Measurements from ENCODE around the gene LMAN2.
A peak's percentile ranks its signal among the peaks of the same experiment; 100 is the strongest.

The LMAN2 gene

DNA sequence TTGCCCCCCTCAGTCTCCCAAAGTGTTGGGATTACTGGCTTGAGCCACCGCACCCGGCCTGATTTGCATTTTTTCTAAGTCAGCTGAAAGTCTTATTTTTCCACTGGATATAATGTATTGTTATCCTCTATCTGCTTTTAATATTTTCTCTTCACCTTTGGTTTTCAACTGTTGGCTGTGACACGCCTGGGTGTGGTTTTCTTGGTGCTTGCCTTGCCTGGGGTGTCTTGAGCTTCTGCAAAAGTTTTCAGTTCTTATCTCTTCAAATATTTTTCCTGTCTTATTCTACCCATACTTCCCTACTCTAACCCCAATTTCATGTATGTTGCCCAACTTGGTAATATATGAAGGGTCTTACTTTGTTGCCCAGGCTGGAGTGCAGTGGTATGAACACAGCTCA is 35.5 kb downstream of the LMAN2 start:
- no peak for TF ChIP-seq Cebpa-rat (IDR thresholded peaks at IDR 0.05)
- Histone ChIP-seq H3K9ac (no peak overlapping the region), H4K20me1 (peaks cover 54% of the 10 kb centered on the region), H3K4me1 (peaks cover 52% of the 10 kb centered on the region), H3K9me3 (no peaks in the 10 kb centered on the region; the same call in 1 of the 2 replicates), H3K27ac (no peak overlapping the region), H3K27me3 (no peaks in the 10 kb centered on the region), H3K4me3 (no peak overlapping the region), H3K4me2 (no peak overlapping the region), H3K36me3 (peaks cover 15% of the 10 kb centered on the region; the same call in 1 of the 2 replicates)

DNA sequence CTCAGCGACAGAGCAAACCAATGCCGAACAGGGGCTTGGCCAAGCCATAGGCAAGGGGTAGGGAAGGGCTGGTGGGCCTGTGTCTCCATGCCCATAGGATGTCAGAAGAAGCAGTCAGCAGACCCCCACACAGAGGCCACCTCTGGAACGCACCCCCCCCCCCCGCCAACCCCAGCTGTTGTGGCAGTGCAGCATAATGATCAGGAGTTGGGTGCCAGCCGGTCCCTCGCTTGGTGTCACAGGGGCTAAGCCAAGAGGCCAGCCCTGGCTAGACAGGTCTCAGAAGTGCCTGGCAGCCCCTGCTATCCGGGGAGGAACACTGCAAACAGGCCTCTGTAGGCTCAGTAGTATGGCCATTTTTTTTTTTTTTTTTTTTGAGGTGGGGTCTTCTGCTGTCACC is 36.1 kb downstream of the LMAN2 start:
- Histone ChIP-seq H3K4me1 (peaks cover 52% of the 10 kb centered on the region), H3K9me3 (no peaks in the 10 kb centered on the region; the same call in 1 of the 2 replicates), H3K4me3 (no peak overlapping the region), H3K27me3 (no peaks in the 10 kb centered on the region), H3K36me3 (peaks cover 17% of the 10 kb centered on the region; the same call in 1 of the 2 replicates), H3K27ac (no peak overlapping the region), H3K9ac (no peak overlapping the region), H4K20me1 (peaks cover 54% of the 10 kb centered on the region), H3K4me2 (no peak overlapping the region)
- no peak for TF ChIP-seq Cebpa-rat (IDR thresholded peaks at IDR 0.05)

DNA sequence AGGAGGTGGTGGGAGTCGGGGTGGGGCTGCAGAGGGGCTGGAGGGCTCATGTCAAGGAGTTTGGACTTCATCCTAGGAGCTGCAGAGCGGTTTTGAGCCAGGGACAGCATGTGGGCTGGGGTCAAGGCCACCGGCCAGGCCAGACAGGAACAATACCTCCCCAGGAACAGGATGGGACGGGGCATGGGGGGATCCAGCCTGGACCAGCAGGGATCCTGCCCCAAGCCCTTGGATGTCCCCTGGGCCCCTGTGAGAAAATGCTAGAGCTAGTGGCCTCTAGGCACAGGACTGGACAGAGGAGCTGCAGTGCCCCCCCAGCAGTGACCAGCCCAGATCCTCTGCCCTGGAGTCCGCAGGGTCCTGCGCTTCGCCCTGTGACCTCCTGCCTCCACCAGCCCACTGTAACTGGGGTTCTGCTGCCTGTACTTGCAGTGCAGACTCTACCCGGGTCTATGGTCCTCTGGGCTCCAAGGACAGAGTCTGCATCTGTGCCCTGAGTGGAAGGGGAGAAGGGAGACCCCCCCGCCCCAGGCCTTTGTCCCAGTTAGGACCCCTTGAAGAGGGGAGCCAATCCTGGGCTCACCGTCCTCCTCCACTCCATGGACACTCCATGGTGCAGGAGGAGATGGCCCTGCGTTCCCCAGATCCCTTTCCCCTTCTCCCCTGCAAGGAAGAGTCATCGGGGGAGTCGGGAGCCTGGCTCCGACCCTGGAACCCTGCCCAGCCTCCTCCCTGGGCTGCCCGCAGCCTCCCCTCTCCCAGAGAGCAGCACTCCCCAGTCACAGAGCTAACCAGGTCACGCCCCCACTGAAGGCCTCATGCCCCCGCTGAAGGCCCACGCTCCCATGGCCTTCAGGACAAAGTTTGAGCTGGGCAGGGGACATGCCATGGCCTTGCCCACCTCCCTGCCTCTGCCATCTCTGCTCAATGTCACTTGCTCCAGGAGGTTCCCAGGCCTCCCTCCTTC is 36.8 kb downstream of the LMAN2 start:
- Histone ChIP-seq H3K27ac (peak overlapping the region; percentile 22; the same call in 1 of the 2 replicates), H4K20me1 (peaks cover 59% of the 10 kb centered on the region), H3K9me3 (no peaks in the 10 kb centered on the region; the same call in 1 of the 2 replicates), H3K4me3 (no peak overlapping the region), H3K9ac (0 out of 2 replicates have a peak overlapping the region, but pooled peaks have one; percentile 29), H3K36me3 (peaks cover 24% of the 10 kb centered on the region; the same call in 1 of the 2 replicates), H3K27me3 (no peaks in the 10 kb centered on the region), H3K4me2 (no peak overlapping the region), H3K4me1 (peaks cover 52% of the 10 kb centered on the region)
- TF ChIP-seq Cebpa-rat (IDR thresholded peaks at IDR 0.05), result no peak

DNA sequence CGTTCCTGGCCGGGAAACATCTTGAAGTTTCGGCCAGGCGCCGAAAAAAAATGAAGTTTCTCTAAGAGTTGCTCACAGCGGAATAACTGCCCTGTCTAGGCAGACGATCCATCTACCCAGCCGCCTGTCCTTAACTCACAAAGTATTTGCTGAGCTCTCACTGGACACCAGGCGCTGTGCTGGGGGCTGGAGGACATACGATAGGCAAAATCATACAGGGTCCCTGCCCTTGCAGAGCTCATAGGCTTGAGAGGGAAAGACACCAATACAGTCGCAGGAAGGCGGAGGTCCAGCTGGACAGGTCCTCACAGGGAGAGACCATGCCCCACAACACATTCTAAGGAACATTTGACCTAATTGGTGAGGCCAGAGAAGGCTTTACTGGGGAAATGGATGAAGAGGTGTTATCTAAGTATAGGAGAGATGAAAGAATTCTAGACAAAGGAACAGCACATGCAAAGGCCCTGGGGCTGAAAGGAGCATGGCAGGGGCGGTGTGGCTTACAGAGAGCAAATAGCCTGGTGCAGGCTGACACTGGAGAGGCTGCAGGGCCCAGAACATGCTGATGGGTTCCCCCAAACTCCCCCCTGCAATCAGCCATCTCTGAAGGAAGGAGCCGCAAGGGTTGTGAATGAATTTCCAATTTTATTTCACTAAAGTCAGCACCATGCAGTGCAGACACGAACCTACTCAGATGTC is 37.8 kb downstream of the LMAN2 start:
- H3K4me2 ChIP-seq, result peak overlapping the region; percentile 100
- H3K9ac ChIP-seq, result 0 out of 2 replicates have a peak overlapping the region, but pooled peaks have one; percentile 98

DNA sequence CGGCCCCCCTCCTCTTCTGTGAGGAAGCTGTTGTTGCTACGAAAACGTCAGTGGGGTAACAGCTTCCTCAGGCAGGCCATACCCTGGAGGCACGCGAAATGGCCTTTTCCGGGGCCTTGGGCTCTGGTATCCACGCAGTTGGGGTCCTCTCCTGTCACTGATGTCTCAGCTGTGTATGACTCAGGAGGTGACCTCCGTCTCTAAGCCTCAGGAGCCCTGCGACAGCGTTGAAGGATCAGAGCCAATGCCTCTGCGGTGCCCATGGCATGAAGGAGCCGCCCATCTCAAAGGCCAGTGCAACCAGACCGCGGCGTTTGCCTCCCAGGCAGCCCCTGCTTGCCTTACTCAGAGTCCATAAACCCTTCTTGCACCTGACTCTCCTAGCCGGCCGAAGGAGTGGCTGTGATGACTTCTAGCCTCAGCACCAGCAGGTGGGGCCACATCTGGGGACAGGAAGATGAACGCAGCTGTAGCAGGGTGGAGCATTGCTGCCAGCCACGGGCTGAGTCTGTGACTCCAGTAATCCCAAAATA is 38.8 kb downstream of the LMAN2 start:
- H3K4me2 ChIP-seq, result peak overlapping the region; percentile 100
- H3K9ac ChIP-seq, result peak overlapping the region; percentile 98
- no peaks in the 10 kb centered on the region for H3K27me3 ChIP-seq
- peaks cover 76% of the 10 kb centered on the region for H4K20me1 ChIP-seq
- peak overlapping the region; percentile 92 for H3K4me3 ChIP-seq
- no peaks in the 10 kb centered on the region for H3K9me3 ChIP-seq
- peak overlapping the region; percentile 97 for H3K27ac ChIP-seq
- no peak for TF ChIP-seq Cebpa-rat (IDR thresholded peaks at IDR 0.05)
- H3K36me3 ChIP-seq, result peaks cover 36% of the 10 kb centered on the region
- peaks cover 61% of the 10 kb centered on the region for H3K4me1 ChIP-seq

More for the DNA sequence above, 37.8 kb downstream of the LMAN2 start:
- peaks cover 58% of the 10 kb centered on the region for H3K4me1 ChIP-seq
- no peak for TF ChIP-seq Cebpa-rat (IDR thresholded peaks at IDR 0.05)
- peaks cover 68% of the 10 kb centered on the region for H4K20me1 ChIP-seq
- H3K27me3 ChIP-seq, result no peaks in the 10 kb centered on the region
- H3K36me3 ChIP-seq, result peaks cover 32% of the 10 kb centered on the region
- H3K4me3 ChIP-seq, result no peak overlapping the region
- H3K9me3 ChIP-seq, result no peaks in the 10 kb centered on the region
- peak overlapping the region; percentile 44; the same call in 1 of the 2 replicates for H3K27ac ChIP-seq

DNA sequence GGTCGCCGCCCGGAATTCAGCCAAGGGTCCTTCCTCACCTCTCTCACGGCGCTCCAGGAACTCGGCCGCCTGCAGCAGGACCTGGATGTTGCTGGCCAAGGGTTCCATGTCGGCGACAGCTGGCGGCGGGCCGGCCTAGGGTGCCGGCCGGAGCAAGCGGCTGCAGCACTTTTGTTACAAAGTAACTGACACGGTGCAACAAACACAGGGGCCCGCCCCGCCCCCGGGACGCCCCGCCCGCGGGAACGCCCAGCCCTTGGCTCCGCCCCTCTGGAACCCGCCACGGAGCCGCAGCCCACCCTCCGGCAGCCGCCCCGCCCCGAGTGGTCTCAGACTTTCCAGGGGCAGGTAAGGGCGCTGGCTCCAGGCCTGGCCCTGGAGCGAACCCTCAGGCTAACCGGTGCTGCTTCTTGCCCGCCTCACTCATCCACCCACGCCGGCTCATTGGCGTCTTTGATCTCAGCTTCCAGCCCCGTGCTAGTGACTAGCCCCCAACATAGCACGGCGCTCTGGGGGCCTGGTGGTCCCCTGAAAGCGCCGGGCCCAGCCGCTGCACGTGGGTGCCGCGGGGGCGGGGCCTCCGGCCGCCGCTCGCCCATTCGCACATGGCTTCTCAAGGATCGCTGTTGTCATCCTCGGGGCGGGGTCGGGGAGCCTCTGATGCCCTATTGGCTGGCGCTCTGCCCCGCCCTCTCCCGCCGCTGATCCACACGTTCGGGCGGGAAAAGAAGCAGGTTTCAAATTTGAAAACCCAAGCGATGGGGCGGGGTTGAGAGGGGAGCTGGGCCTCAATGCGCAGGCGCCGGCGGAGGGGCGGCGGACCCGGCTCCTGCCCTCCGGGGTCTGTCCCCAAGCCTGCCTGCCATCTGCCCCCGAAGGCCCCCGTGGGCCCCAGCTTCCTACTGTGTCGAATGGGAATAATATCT is 39.5 kb downstream of the LMAN2 start, which contains the start of gene MXD3:
Gene MXD3 (minus strand): TSS at position 176 of the 926 bp plus-strand sequence. CDS start 68 bp downstream, at position 108.
- no peak for TF ChIP-seq Cebpa-rat (IDR thresholded peaks at IDR 0.05)
- Histone ChIP-seq H3K4me3 (peak within 1 kb of the TSS; percentile 92), H3K4me2 (peak within 1 kb of the TSS; percentile 100), H3K27ac (peak within 1 kb of the TSS; percentile 97), H3K36me3 (peaks cover 37% of the 10 kb centered on the region), H3K27me3 (no peaks in the 10 kb centered on the region), H3K9me3 (no peaks in the 10 kb centered on the region), H3K4me1 (peaks cover 62% of the 10 kb centered on the region), H3K9ac (peak within 1 kb of the TSS; percentile 98), H4K20me1 (peaks cover 76% of the 10 kb centered on the region)

DNA sequence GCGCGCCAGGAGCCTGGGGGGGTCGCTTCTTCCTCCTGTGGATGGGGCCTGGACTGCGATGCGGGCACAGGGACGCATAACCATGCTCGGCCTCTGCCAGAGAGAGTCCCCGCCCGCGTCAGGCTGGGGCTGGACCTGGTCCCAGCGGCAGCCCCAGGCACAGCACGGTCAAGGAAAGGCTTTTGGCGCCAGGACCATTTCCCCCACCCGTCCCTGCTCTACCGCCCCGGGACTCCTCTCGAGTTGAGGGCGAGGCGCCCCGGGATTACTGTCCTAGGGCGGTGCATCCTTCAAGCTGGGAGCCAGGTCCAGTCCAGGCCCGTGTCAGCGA is 40.1 kb downstream of the LMAN2 start:
- Histone ChIP-seq H3K4me2 (peak overlapping the region; percentile 100), H4K20me1 (peaks cover 81% of the 10 kb centered on the region)

DNA sequence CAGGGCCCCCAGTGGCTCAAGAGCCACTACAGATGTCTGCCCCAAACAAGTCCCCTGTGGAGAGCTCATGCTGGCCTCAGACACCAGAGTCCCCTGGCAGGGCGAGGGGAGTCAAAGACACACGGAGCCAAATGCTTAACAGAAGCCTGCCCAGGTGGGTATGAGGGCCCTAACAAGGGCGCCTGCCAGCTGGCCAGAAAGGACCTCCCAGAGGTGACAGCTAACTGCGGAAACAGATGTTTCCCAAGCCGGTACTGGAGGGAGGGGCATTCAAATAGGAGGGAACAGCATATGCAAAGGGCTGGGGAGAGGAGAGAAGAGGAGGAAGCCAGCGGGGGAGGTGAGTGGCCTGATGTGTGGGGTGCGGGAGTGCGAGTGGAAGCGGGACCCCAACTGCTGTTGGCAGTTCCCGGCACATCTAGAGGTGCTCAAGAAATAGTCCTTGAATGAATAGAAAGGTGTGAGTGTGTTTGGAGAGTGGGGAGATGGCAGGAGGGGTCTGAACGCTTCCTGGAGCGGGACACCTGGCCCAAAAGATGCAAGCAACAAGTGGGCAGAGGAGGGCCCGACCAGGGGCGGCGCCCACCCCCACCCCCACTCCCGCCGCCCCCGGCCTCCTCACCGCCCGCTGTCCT is 40.6 kb downstream of the LMAN2 start:
- peaks cover 74% of the 10 kb centered on the region for H3K4me1 ChIP-seq
- H3K27ac ChIP-seq, result peak overlapping the region; percentile 97
- no peak for TF ChIP-seq Cebpa-rat (IDR thresholded peaks at IDR 0.05)
- peak overlapping the region; percentile 100 for H3K4me2 ChIP-seq
- H3K27me3 ChIP-seq, result no peaks in the 10 kb centered on the region
- H4K20me1 ChIP-seq, result peaks cover 86% of the 10 kb centered on the region
- peak overlapping the region; percentile 92 for H3K4me3 ChIP-seq
- H3K9me3 ChIP-seq, result no peaks in the 10 kb centered on the region
- H3K36me3 ChIP-seq, result peaks cover 43% of the 10 kb centered on the region
- peak overlapping the region; percentile 98 for H3K9ac ChIP-seq

More for the DNA sequence above, 40.1 kb downstream of the LMAN2 start:
- TF ChIP-seq Cebpa-rat (IDR thresholded peaks at IDR 0.05), result no peak
- peak overlapping the region; percentile 92 for H3K4me3 ChIP-seq
- peak overlapping the region; percentile 97 for H3K27ac ChIP-seq
- H3K4me1 ChIP-seq, result peaks cover 69% of the 10 kb centered on the region
- H3K36me3 ChIP-seq, result peaks cover 41% of the 10 kb centered on the region
- peak overlapping the region; percentile 98 for H3K9ac ChIP-seq
- H3K9me3 ChIP-seq, result no peaks in the 10 kb centered on the region
- H3K27me3 ChIP-seq, result no peaks in the 10 kb centered on the region
